Activated CD8-positive, alpha-beta memory T cell treated with anti-CD3 and anti-CD28 coated beads, Interleukin-2, amount 50 U/mL, for 24 hours (primary cell): ENCODE results near the gene ETV5.
"Not testable (repeated sequence)": the region's sequence is repeated elsewhere in the genome, so short reads cannot be mapped to it uniquely, and the experiment has no call there.

Experiments
- DNase-seq: peaks from one replicate; pipeline ENCODE4 v3.0.0-alpha.2; 2020; ENCODE audit errors: extremely low read depth

The ETV5 gene

DNA sequence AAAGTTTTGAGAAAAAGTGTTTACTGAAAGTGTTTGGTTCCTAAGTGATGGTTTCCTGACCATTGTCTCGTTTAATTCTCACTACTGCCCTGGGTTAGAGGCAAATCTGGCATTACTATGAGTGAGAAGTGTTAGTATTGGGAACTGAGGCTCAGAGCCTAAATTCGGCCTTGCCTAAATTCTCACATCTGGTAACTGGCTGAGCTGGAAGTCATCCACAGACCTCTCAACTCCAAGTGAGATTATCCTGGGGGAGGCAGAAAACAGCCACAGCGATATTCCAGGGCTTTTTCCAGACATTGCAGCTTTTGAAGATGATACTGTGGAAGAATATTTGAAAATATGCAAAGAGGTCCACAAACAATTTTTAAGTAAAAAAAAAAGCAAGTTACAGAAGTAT lies 86.0 kb downstream of the ETV5 start:
- DNase-seq: no peak

DNA sequence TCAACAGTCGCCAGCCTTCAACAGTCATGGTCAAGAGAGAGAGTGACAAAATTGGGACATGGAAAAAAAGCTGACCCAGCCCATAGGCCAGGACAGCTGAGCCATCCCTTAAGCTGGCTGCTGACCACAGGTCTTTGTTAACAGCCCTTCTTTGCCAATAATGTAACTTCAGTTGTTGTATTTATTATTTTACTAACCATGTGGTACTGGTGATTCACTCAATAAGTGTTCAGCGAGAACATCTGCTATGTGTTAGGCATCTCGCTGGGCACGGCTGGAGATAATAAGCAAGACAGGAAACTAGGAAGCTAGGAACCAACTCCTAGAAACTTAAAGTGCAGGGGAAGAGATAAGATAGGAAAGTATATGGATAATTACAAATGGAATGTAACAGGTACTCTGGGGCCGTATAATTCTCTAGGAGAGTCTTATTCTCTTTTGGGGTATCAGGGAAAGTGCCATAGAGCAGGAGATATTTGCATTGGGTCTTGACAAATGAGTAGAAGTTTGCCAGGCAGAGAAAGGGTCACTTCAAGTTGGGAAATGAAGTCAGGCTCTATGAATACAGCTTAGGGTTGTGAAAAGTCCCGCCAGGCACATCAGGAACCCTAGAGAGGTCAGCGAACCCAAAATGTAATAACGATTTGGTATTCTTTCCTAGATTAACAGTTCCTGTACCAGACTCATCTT lies 87.1 kb downstream of the ETV5 start:
- no peak for DNase-seq

DNA sequence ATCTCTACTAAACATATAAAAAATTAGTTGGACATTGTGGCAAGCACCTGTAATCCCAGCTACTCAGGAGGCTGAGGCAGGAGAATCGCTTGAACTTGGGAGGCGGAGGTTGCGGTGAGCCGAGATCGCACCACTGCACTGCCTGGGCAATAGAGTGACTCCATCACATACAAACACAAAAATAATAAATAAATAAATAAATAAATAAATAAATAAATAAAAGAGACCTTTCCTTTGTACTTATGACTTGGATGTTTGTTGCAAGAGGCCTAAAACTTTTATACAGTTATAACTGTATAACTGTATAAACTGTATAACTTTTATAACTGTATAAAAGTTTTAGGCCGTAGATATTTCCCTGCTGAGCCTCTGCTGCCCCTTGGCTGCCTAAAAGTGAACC lies 87.6 kb downstream of the ETV5 start:
- not testable (repeated sequence) for DNase-seq

DNA sequence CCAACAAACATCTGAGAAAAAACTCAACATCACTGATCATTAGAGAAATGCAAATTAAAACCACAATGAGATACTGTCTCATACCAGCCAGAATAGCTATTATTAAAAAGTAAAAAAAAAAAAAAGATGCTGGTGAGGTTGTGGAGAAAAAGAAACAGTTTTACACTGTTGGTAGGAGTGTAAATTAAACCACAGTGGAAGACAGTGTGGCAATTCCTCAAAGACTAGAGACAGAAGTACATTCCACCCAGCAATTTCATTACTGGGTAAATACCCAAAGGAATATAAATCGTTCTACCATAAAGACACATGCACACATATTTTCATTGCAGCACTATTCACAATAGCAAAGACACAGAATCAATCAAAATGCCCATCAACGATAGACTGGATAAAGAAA lies 89.6 kb downstream of the ETV5 start:
- DNase-seq: not testable (repeated sequence)

GRCh38 chr3:186014866-186015265 lies 94.0 kb downstream of the ETV5 start:
- no peak for DNase-seq

DNA sequence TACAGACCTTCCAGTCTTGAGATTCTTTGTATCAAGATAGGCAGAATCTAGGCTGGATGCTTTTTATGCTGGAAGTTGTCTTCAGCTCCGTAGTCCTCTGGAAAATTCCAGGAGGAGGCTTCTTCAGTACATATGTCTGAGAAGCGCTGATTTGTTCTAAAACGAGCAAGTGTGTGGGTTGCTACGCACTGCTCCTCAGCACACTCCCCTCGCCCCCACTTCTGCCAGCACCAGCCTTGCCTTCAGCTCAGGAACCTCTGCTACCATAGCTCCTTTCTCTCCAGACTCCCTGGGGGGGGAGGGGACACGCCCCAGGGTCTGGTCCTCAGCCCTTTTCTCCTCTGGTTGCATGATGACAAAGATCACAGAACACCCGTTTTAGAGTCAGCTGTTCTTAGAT lies 95.6 kb downstream of the ETV5 start:
- DNase-seq: no peak

GRCh38 chr3:186012137-186012536 lies 96.8 kb downstream of the ETV5 start:
- no peak for DNase-seq

DNA sequence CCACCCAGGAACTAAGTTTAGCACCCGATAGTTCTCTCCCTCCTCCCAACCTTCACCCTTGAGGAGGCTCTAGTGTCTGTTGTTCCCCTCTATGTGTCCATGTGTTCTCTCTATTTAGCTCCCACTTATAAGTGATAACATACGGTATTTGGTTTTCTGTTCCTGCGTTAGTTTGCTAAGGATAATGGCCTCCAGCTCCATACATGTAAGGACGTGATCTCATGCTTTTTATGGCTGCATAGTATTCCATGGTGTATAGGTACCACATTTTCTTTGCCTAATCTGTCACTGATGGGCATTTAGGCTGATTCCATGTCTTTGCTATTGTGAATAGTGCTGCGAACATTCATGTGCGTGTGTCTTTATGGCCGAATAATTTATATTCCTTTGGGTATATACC lies 104.2 kb downstream of the ETV5 start:
- no peak for DNase-seq

DNA sequence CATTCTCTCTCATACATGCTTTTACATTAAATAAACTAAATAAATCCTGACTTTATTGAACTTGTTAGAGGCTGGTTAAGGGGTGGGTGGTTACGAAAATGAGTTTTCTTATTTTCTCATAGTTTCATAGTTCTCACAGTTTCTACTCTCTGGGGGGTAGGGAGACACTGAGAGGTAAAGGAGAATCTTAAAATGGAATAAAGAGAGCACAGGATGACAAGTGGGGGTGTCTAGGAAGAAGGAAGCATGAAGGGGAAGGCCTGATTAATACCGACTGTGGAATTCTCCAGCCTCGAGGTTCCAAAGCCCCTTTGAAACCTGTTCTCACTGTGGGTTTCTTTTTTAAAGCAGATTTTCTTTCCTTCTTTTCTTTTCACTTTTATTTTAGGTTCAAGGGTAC lies 104.7 kb downstream of the ETV5 start:
- no peak for DNase-seq

- DNase-seq: no peak
Observed at GRCh38 chr3:186003610-186004009, 105.3 kb downstream of the ETV5 start.

- DNase-seq: no peak
Observed at GRCh38 chr3:186002884-186003472, 105.9 kb downstream of the ETV5 start.

DNA sequence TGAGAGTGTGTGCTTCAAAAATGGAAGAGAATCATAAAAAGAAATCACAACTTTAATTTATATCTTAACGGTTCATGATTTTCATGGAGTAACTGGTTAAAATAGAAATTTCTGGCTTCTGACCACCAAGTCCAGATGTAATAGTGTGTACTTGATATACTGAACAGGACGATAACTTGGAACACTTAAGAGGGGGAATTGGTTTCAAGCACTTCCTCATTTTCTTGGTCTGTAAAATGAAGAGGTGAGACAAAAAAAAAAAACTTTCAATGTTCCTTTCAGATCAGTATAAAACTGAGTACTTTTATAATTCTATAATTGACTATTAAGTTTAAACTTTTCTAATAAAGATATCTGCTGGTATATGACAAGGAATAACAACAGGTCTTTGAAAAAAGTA lies 107.0 kb downstream of the ETV5 start:
- no peak for DNase-seq

DNA sequence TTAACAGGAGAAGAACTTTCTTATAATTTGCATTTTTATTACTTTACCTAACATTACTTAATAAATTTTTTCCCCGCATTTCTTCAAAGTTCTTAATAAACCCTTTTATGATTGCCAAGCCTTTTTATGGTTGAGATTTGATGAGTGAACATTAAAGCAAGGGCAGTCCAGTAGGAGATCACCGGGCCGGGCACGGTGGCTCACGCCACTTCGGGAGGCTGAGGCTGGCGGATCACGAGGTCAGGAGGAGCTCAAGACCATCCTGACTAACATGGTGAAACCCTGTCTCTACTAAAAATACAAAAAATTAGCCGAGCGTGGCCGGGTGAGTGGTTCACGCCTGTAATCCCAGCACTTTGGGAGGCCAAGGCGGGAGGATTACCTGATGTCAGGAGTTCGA lies 109.7 kb downstream of the ETV5 start:
- no peak for DNase-seq

GRCh38 chr3:185998136-185998535 lies 110.8 kb downstream of the ETV5 start:
- no peak for DNase-seq

DNA sequence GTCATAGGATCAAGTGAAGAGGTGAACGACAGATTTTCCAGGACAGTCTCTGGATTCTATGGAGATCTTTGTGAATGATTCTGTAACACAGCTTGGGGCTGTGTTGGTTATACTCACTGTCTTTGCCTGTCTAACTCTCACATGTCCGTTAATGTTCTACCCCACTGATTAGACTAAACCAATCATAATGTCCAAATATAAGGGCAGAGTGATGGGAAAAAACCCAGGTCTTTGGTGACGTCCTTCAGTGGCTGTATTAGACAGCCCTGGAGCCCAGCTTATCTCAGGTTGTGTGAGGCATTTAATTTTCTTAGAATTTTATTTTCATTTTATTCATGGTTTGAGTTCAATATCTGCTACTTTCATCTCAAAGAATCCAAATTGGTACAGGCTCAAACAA lies 111.8 kb downstream of the ETV5 start:
- no peak for DNase-seq
